ENCODE results near the gene HMCN1. TPM values are rescaled to one million over a fixed set of nuclear protein-coding genes. Genes with fewer than 3 reads are reported as not detected.
"Not testable (repeated sequence)": the region's sequence is repeated elsewhere in the genome, so short reads cannot be mapped to it uniquely, and the experiment has no call there.

Gene HMCN1
- total RNA-seq, 1 donor from 2014 or later: 24.7 TPM

DNA sequence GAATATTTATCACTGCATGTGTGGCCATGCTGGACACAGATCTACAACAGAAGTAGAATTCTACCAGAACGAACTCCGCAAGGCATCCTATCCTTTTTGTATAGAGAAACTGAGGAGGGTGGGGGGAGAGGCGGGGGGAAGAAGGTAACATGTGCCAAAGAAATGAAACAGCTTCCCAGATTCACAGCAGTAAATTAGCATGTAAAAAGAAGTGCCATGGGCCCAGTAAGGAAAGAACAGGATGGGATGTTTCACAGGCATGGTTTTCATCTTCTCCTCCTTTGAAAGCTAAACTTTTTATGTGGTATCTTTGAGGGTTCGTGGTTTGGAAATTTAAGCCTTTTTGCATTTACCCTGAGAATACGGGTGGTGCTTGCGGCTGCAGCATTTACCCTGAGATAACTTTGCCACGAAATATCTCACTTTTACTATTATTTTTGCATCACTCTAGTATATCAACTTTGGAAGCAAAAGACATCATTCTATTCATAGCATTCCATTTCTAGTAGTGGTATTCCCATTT lies 471.9 kb downstream of the HMCN1 start:
- no peak for DNase-seq

- peak; percentile 12 for DNase-seq
Observed at GRCh38 chr1:186207391-186208085, 473.3 kb downstream of the HMCN1 start.

- DNase-seq: peak; percentile 8
Observed at GRCh38 chr1:186208405-186209129, 474.4 kb downstream of the HMCN1 start.

GRCh38 chr1:186210258-186210657 lies 476.1 kb downstream of the HMCN1 start:
- DNase-seq: no peak

- DNase-seq: not testable (repeated sequence)
Observed at GRCh38 chr1:186211583-186211982, 477.4 kb downstream of the HMCN1 start.

DNA sequence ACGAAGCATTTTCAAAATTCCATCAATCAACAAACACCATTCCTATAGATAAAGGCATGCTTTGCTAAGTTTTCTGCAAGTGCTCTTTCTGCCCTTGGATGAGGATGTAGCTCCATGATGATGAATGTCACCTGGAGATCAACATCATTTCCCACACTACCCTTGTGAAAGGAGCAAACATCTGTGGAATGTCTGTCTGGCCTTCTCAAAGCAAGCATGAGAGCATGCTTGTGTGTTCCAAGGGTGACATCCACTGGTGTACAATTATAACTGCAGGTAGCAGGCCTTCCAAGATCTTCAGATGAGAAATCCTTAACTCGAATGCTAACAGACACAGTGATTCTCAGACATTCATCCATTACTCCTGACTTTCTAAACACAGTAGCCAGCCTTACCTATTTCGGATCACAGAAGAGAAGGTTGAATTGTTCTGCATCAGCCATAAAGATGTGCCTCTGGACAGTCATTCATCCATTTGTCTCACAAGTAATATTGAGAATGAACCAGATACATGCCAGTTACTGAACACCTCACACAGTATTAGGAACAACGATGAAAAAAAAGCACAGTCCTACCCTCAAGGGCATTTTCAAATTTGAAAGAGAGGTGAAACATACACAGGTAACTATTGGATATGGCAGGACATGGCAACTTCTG lies 478.5 kb downstream of the HMCN1 start:
- peak; percentile 88 for DNase-seq

- peak; percentile 12 for DNase-seq
Observed at GRCh38 chr1:186213225-186213607, 479.0 kb downstream of the HMCN1 start.

DNA sequence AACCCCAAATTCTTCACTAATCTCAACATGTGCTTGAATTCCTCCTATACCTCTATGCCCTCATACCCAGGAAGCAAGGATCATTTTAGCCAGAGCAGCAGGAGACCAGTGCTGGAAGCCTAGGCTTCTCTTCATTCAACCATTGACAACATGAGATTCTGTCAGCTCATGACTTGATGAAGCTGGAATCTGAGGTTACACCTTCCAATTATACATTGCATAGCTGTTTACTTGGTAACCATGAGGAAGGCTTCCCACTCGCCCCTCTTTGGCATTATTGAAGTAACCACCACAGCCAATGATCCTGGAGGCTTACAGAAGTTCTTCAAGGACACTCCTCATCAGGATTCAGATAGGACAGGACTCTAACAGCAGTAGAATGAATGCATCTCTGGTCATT lies 480.6 kb downstream of the HMCN1 start:
- DNase-seq: no peak

- no peak for DNase-seq
Observed at GRCh38 chr1:186215636-186216035, 481.4 kb downstream of the HMCN1 start.

GRCh38 chr1:186218654-186219352 lies 484.6 kb downstream of the HMCN1 start:
- DNase-seq: no peak

GRCh38 chr1:186220067-186220466 lies 485.9 kb downstream of the HMCN1 start:
- no peak for DNase-seq

DNA sequence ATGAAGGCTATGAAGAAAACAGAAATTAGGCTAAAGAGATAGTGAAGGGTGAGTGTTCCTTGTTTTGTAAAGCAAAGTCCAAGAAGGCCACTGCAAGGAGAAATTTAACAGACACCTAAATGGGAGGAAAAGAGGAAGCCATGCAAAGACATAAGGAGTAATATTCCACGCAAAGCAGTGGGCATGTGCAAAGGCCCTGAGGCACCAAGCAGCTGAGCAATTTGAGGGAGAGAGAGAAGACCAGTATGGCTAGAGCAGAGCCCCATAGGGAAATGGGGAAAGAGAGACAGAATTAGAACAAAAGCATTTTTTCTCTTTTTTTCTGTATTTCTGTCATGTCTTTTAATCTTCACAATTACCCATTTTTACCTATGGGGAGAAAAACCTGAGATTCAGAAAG lies 486.7 kb downstream of the HMCN1 start:
- DNase-seq: no peak

- DNase-seq: no peak
Observed at GRCh38 chr1:186225096-186225495, 490.9 kb downstream of the HMCN1 start.

DNA sequence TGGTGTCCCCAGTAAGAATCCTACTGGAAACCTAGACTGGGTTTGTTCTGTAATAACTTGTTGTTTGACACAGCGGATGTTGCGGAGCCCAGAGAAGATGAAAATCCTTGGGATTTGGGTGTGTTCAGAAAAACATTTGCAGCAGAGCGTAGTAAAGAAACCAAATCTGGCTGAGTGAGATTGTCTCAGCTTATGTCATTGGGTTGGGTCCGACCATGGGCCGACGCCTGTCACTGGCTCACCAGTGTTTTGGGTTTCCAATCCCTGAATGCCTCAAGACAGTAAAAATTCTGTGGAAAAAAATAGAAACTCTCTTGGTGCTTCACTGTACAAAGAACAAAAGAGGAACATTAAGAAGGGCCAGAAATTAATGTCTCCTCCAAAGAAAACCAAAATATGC lies 494.6 kb downstream of the HMCN1 start:
- DNase-seq: no peak

GRCh38 chr1:186231861-186232436 lies 497.8 kb downstream of the HMCN1 start:
- DNase-seq: no peak

DNA sequence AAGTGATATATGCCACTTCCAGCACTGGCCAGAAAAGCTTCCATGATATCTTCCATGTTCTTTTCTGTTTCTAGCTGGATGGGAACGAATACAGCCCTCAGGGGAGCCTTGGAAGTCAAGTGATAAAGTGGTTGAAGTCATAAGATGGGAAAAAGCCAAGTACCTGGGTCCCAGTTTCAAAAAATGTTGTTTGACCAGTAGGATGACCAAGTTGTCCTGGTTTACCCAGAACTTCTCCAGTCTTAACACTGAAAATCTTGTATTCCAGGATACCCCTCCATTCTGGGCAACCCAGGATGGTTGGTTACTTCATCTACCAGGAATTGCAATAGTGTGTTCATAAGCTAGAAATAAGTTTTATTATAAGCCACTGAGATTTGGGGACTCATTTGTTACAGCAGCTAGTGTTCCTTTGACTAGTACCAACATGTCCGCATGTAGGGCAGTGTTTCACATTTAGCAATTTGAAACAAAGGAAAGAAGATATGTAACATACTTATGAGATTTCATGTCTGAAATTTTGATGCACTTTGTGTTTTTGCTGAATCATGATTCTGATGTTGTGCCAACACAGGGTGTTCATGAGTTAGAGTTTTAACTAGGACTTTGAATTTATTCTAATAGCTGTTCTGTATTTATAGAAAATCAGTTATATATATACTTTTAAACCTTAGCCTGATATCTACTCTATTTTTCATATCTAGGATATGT lies 500.9 kb downstream of the HMCN1 start:
- DNase-seq: no peak

GRCh38 chr1:186235696-186236095 lies 501.5 kb downstream of the HMCN1 start:
- no peak for DNase-seq

- no peak for DNase-seq
Observed at GRCh38 chr1:186236921-186237320, 502.7 kb downstream of the HMCN1 start.

DNA sequence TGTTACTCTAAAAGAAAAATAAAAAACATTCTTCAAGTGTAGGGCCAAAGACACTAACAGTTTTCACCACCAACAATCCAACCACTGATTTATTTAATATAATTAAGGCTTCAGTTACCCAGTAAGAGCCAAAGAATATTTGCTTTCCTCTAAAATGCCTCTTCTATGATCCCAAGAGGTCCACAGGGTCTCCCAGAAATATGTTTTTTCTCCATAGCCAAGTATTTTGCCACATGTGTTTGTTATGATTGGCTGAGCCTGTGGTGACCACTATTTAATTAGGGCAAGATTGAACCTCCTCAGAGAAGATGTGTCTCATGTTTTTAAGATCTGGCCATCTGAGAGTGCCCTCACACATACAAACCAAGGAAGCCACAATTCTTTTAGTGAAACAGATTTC lies 505.0 kb downstream of the HMCN1 start:
- no peak for DNase-seq

DNA sequence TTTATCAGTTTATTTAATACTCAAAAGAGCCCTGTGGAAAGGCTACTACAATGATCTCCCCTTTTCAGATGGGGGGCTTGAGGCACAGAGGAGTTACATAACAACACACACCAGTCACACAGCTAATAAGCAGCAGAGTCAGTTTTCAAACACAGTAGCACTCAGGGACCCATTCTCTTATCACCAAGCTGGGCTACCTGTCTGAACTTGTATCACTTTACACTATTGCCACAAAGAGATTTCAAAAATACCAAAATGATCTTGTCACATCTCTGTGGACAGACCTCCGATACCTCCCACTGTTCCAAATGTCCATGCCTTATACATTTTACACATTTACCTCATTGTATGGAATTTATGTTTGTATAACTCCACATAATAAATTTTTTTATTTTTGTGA lies 506.2 kb downstream of the HMCN1 start:
- no peak for DNase-seq
